ENCODE results near the gene PRKG2.

PRKG2 gene

DNA sequence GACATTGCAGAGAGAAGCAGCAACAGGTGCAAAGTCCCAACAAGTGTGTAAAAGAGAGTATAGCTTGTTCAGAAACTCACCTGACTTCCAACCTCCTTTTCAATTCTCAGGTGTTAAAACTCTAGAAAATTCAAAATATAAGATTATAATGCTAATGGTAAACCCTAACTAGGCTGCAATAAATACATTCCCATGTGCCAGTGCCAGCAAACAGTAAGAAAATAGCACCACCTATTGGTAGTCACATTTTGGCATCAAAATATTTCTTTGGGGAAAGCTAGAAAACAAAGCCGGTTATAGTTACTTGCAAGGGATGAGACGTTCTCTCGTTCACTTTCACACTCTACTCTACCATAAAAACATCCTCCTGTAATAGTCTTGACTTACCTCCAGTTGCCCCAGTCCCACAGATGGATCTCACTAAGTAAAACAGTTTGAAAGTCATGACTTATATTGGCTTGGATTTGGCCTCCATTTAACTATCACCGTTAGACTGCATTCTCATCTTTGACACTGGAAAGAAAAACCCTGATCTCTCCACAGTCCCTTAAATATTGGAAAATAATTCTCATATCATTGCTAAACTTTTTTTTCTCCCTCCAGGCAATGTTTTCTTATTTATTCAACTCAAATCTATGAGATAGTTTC, 174.9 kb downstream of the PRKG2 start:
- DNase-seq = no peak
- Histone ChIP-seq H3K4me3 (ENCODE audit: low read depth, low read length) (no peak overlapping the region), H3K27me3 (no peaks in the 10 kb centered on the region; the same call in 1 of the 2 replicates), H3K9me3 (no peaks in the 10 kb centered on the region), H3K4me1 (no peaks in the 10 kb centered on the region), H3K36me3 (no peaks in the 10 kb centered on the region)
- TF ChIP-seq, protein P1, sequence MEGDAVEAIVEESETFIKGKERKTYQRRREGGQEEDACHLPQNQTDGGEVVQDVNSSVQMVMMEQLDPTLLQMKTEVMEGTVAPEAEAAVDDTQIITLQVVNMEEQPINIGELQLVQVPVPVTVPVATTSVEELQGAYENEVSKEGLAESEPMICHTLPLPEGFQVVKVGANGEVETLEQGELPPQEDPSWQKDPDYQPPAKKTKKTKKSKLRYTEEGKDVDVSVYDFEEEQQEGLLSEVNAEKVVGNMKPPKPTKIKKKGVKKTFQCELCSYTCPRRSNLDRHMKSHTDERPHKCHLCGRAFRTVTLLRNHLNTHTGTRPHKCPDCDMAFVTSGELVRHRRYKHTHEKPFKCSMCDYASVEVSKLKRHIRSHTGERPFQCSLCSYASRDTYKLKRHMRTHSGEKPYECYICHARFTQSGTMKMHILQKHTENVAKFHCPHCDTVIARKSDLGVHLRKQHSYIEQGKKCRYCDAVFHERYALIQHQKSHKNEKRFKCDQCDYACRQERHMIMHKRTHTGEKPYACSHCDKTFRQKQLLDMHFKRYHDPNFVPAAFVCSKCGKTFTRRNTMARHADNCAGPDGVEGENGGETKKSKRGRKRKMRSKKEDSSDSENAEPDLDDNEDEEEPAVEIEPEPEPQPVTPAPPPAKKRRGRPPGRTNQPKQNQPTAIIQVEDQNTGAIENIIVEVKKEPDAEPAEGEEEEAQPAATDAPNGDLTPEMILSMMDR (IDR thresholded peaks at IDR 0.05; ENCODE audit: low read depth, low read length) = peak; percentile 72

DNA sequence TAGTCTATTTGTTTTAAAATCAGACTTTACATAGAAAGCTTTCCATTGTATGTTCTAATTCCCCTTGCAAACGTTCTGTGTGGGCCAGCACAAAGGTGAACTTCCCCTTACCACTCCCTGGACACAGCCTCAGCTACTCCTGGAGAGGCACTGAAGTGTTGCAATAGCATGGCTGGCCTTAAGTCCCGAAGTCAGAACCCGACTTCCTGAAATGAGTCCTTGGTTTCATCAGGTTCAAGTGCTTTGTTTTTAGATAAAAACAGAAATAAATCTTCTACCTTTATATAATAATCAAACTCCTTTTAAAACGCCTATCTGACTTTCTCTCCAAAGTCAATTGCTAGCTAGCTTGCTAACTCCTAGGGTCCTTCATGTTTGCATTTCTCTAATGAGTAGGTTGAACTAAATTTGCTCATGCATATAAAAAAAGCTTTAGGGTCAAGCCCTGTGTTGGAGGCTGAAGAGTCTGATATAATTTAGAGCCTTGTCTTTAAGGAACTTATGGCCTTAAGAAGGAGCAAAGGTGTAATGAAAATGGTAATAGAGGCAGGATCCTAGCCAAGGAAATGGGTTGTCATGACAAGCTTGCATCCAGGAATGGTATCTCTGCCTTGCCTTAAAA, 175.6 kb downstream of the PRKG2 start:
- no peaks in the 10 kb centered on the region; the same call in 1 of the 2 replicates for H3K27me3 ChIP-seq
- no peaks in the 10 kb centered on the region for H3K9me3 ChIP-seq
- no peak overlapping the region for H3K4me3 ChIP-seq (ENCODE audit: low read depth, low read length)
- H3K36me3 ChIP-seq = no peaks in the 10 kb centered on the region
- no peak for DNase-seq
- H3K4me1 ChIP-seq = no peaks in the 10 kb centered on the region
- TF ChIP-seq, protein P1 (IDR thresholded peaks at IDR 0.05; ENCODE audit: low read depth, low read length) = no peak

DNA sequence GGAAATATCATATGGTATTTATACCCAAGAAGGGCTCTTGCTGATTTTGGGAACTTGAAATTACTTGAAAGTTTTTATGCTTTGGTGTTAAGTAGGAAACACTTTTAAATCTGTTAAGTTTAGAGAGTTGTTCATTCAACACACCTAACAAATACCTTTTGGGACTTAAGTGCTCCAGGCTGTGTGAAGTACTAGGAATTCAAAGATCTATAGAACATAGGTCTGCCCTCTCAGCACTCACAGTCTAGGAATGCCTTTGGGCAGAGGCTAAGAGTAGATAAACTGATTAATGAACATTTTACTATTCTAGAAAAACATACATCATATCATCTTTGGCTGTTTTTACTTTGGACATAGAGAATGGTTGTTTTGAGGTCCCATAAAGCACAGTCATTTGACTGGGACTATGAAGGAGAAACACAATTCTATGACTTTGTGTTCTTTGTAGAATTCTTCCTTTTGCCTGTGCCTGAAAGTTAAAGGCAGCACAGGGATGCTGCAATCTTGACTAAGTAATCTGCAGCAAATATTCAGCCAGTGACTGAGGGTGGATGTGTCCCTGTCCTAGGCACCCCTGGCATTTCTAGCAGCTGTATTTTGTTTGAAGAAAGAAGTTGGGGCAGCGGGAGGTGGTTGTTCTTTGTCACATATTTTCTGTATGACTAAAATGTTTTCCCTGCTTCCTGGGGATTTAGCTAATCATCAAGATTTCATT, 176.2 kb downstream of the PRKG2 start:
- no peaks in the 10 kb centered on the region for H3K9me3 ChIP-seq
- H3K27me3 ChIP-seq = no peaks in the 10 kb centered on the region; the same call in 1 of the 2 replicates
- TF ChIP-seq, protein P1 (IDR thresholded peaks at IDR 0.05; ENCODE audit: low read depth, low read length) = no peak
- H3K4me3 ChIP-seq (ENCODE audit: low read depth, low read length) = no peak overlapping the region
- H3K4me1 ChIP-seq = no peaks in the 10 kb centered on the region
- no peak for DNase-seq
- H3K36me3 ChIP-seq = no peaks in the 10 kb centered on the region
